Glomerular visceral epithelial cell (primary cell): ENCODE data around the gene TWIST1.

Source experiments
- DNase-seq: peaks from one replicate; pipeline ENCODE4 v3.0.0-alpha.2; 2016; ENCODE audit errors: extremely low spot score

TWIST1 gene

GRCh38 chr7:19095353-19095860 is 22.0 kb downstream of the TWIST1 start:
- no peak for DNase-seq

GRCh38 chr7:19094598-19095352 is 22.7 kb downstream of the TWIST1 start:
- no peak for DNase-seq

DNA sequence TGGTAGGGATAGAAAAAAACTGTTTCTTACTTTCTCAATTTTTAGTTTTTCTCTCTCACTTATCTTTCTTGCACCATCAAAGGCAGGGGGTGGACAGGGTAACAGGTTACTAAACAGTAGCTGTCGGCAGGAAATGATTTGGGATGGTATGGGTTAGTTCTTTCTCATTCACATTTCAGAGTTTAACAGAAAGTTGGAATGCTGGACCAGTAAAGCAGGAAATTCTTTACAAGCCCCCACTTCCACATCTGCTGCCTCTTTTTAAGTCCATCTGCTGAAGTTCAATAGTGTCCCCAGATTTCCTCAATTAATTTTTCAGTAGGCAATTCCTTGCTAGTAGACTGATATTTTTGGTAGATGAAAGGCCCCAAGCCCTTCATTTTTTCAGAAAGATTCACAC is 23.3 kb downstream of the TWIST1 start:
- DNase-seq: no peak

GRCh38 chr7:19091550-19092200 is 25.8 kb downstream of the TWIST1 start:
- DNase-seq: no peak

DNA sequence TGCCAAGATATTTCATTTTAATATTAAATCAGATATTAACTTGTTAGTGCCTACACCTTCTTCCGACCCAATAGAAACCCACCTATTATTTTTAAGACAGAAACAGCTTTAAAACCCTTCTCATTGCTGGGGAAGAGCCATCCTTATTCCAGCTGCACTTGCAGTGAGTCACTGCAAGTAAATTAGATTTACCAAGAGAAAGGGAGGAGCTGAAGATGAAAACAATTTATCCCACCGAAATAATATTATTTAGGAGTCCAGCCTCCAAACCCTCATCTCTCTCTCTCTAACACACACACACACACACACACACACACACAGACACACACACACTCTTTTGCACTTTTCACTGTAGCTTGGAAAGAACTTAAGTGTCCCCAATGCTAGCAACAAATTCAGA is 26.9 kb downstream of the TWIST1 start:
- DNase-seq: no peak

- no peak for DNase-seq
Measured at GRCh38 chr7:19089797-19090196, 27.6 kb downstream of the TWIST1 start.

DNA sequence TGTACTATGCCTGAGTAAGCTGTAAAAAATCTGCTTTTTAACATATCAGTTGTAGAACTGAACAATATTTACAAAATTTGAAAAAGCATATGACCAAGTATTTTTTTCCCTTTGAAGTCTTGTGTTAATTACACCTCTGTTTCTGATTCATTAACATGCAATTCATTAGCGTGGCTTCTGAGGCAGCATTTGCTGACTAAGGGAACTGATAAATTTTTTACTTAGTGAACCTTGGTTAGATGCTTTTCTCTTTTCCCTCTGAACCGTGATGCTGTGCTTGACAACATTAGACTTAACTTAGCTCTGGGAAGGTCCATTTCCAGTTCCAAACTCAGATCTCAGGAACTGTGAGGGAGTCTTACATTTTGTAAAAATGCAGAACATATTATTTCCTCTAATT is 28.1 kb downstream of the TWIST1 start:
- no peak for DNase-seq

- DNase-seq: no peak
Measured at GRCh38 chr7:19080093-19080492, 37.3 kb downstream of the TWIST1 start.

DNA sequence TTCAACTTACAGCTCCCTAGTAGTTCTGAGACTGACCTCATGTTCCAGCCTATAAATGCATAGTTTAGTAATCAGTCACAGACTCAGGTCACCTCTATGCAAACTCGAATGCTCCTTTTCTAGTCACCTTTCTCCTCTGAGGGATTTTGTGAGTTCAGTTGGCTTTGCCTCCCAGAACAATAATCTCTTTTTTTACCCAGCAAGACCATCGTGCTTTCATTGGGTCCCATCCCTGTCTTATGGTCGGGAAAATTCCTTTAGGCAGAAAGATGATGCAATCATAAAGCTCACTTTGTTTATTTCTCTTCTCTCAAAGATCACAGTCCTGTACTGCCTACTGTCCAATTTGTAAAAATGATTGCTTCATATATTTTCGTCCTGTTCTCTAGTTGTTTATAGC is 38.4 kb downstream of the TWIST1 start:
- DNase-seq: no peak

DNA sequence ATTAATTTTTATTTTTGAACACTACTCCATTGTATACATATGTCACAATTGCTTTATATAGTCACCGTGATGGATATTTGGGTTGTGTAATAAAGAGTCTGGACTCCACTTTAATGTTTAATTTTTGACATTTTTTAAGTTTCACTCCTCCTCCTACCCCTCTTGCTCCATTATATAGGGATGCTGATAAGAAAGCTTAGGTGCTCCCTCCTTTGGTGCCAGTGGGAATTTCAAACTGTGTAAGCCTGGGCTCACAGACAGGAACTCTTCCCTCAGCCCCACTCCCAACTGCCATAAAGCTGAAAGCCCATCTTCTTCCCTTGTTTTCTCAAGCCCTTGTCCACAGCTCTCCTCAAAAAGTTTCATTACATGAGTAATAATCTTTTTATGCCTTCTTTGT is 47.6 kb downstream of the TWIST1 start:
- no peak for DNase-seq

DNA sequence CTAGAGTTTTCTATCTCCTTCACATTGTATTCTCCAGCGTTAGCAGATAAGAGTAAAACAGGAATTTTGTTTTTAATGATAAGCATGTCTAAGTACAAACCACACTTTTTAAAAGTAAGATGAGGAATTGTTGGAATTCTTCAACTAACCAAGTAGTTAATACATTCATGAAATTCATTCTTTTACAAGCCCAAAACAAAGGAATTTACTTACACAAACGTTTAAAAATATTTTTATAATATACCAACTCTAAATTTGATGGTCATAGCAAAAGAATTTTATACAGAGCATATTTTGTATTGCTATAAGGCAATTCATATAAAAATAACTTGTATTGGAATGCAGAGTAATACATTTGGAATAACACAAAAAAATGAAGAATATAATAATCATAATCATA is 51.3 kb downstream of the TWIST1 start:
- DNase-seq: no peak
